Measurements from ENCODE around the gene FAM171A2. TPM values are rescaled to one million over a fixed set of nuclear protein-coding genes. Genes with fewer than 3 reads are reported as not detected.
"Not testable (repeated sequence)": the region's sequence is repeated elsewhere in the genome, so short reads cannot be mapped to it uniquely, and the experiment has no call there.

The FAM171A2 gene
- total and polyA plus RNA-seq, 2 donors: 0.84 to 5.7 TPM

DNA sequence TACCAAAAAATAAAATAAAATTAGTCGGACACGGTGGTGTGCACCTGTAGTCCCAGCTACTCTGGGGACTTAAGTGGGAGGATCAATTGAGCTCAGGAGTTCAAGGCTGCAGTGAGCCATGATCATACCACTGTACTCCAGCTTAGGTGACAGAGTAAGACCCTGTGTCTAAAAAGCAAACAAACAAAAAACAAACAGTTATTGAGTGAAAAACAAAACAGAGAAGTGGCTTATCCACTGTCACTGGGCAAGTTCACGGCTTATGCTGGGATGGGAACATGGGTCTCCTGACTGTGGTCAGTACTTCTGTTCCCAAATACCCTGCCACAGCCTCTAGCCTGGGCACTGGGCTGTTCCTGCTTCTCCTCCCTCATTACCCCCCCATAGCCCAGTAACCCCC is 28.1 kb downstream of the FAM171A2 start:
- no peaks in the 10 kb centered on the region for H3K4me1 ChIP-seq (ENCODE audit: insufficient read depth)
- no peaks in the 10 kb centered on the region for H3K36me3 ChIP-seq (ENCODE audit: insufficient read depth)
- no peak overlapping the region for H3K27ac ChIP-seq (ENCODE audit: low read depth)
- no peak overlapping the region for H3K4me3 ChIP-seq (ENCODE audit: low read depth, low read length)
- no peak for DNase-seq (ENCODE audit: extremely low spot score)
- WGBS: 84% methylated on average over 3 of the region's 3 CpGs

DNA sequence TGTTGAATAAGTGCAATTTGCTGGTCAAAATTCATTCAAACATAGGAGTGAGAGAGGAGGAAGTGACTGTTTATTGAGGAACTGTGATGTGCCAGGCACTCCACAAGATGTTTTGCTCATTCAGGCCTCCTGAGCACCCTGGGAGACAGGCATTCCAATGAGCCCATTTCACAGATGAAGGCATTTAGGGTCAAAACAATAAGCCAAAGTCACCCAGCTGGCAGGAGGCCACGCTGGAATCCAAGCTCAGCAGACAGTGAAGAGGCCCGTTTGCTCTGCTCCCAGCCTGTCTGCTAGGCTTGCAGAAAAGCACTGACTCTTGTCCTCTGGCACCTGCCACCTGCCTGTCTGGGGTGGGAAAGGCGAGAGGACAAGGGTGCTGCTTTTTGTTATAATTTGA is 28.9 kb downstream of the FAM171A2 start:
- WGBS: 45% methylated on average over 3 of the region's 3 CpGs
- H3K36me3 ChIP-seq (ENCODE audit: insufficient read depth): no peaks in the 10 kb centered on the region
- no peak overlapping the region for H3K4me3 ChIP-seq (ENCODE audit: low read depth, low read length)
- H3K27ac ChIP-seq (ENCODE audit: low read depth): no peak overlapping the region
- DNase-seq (ENCODE audit: extremely low spot score): no peak
- no peaks in the 10 kb centered on the region for H3K4me1 ChIP-seq (ENCODE audit: insufficient read depth)

DNA sequence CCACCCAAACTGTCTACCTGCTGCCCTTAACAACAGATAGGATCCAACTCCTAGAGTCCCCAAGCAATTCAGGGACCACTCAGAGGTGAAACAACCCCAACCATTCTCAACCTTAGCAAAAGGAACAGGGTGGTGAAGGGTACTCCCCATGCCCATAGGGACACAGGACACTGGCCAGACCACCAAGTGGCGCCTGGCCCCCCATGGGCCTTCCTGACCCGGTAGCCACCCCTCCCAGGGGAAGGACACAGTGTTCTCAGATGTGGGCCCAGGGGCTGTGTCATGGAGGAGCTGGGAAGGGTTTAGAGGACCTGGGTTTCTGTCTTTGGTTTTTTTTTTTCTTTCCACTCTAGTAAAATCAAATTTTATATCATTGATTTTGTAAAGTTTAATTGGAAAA is 29.3 kb downstream of the FAM171A2 start:
- no peak for DNase-seq (ENCODE audit: extremely low spot score)
- H3K4me3 ChIP-seq (ENCODE audit: low read depth, low read length): no peak overlapping the region
- WGBS: 51% methylated on average over 2 of the region's 2 CpGs

DNA sequence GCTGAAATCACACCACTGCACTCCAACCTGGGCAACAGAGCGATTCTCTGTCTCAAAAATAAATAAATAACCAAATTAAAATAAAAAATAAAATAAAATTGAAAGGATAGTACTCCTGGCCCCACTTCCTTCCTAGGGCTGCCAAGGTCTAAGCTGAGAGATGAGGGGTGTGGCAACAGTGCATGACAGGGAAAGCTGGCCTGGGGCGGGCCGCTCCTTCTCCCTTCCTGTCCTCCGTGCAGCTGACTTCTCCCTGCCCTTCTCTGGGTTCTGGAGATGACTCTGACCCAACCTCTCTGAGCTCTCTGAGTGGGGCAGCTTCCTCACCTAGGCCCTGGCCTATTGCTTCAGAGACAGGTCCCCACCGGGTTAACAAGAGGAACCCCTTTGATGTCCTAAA is 30.3 kb downstream of the FAM171A2 start:
- Histone ChIP-seq H3K36me3 (ENCODE audit: insufficient read depth) (no peaks in the 10 kb centered on the region), H3K27ac (ENCODE audit: low read depth) (no peak overlapping the region), H3K4me3 (ENCODE audit: low read depth, low read length) (no peak overlapping the region), H3K4me1 (ENCODE audit: insufficient read depth) (no peaks in the 10 kb centered on the region)
- no peak for DNase-seq (ENCODE audit: extremely low spot score)
- 59% methylated on average over 5 of the region's 5 CpGs for WGBS

More for the DNA sequence above, 29.3 kb downstream of the FAM171A2 start:
- Histone ChIP-seq H3K27ac (ENCODE audit: low read depth) (no peak overlapping the region), H3K4me1 (ENCODE audit: insufficient read depth) (no peaks in the 10 kb centered on the region), H3K36me3 (ENCODE audit: insufficient read depth) (no peaks in the 10 kb centered on the region)

DNA sequence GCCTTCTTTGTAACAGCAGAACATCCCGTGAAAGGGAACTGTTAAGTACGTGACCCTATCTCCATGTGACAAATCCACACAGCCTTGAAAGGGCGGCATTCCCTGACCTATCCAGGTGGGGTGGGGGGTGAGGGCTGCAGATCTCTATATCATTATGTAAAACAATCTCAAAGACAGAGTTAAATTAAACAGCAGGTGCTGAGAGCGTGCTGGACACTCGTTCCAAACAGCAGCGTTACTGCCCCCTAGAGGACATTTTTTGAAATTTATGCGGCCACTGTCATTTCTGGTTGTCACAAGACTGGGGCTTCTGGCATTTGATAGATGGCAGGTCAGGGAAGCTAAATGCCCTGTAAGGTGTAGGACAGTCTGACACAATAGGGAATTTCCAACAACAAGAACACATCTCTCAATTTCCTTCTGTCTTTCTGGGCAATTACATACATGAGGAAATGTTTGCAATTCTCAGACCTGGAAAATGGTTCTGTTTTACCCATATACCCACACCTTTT is 32.3 kb downstream of the FAM171A2 start:
- no peak for DNase-seq (ENCODE audit: extremely low spot score)
- no peak overlapping the region for H3K4me3 ChIP-seq (ENCODE audit: low read depth, low read length)

DNA sequence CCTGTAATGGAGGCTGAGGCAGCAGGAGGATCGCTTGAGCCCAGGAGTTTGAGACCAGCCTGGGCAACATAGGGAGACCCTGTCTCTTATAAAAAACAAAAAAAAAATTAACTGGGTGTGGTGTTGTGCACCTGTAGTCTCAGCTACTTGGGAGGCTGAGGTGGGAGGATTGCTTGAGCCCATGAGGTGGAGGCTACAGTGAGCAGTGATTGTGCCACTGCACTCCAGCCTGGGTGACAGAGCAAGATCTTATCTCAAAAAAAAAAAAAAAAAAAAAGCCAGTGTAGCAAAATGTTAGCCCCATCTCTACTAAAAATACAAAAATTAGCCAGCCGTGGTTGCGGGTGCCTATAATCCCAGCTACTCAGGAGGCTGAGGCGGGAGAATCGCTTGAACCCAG is 33.4 kb downstream of the FAM171A2 start:
- H3K4me1 ChIP-seq (ENCODE audit: insufficient read depth); H3K36me3 ChIP-seq (ENCODE audit: insufficient read depth); H3K4me3 ChIP-seq (ENCODE audit: low read depth, low read length); DNase-seq (ENCODE audit: extremely low spot score); H3K27ac ChIP-seq (ENCODE audit: low read depth): not testable (repeated sequence)
- 89% methylated on average over 5 of the region's 5 CpGs for WGBS

More for the DNA sequence above, 32.3 kb downstream of the FAM171A2 start:
- Histone ChIP-seq H3K36me3 (ENCODE audit: insufficient read depth) (no peaks in the 10 kb centered on the region), H3K27ac (ENCODE audit: low read depth) (no peak overlapping the region), H3K4me1 (ENCODE audit: insufficient read depth) (no peaks in the 10 kb centered on the region)
- WGBS: 2% methylated on average over 7 of the region's 7 CpGs

DNA sequence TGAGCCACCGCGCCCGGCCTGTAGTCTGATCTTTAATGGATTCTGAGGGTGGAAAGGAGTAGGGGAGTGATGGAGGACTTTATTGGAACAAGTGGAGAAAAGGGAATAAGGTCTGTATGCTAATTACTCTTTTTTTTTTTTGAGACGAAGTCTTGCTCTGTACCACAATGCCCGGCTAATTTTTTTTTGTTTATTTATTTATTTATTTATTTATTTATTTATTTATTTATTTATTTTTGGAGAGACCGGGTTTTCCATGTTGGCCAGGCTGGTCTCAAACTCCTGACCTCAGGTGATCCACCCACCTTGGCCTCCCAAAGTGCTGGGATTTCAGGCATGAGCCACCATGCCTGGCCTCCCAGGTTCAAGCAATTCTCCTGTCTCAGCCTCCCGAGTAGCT is 34.1 kb downstream of the FAM171A2 start:
- H3K4me1 ChIP-seq (ENCODE audit: insufficient read depth); H3K4me3 ChIP-seq (ENCODE audit: low read depth, low read length); H3K27ac ChIP-seq (ENCODE audit: low read depth); H3K36me3 ChIP-seq (ENCODE audit: insufficient read depth); DNase-seq (ENCODE audit: extremely low spot score): not testable (repeated sequence)
- whole genome bisulfite sequencing: 83% methylated on average over 7 of the region's 7 CpGs

DNA sequence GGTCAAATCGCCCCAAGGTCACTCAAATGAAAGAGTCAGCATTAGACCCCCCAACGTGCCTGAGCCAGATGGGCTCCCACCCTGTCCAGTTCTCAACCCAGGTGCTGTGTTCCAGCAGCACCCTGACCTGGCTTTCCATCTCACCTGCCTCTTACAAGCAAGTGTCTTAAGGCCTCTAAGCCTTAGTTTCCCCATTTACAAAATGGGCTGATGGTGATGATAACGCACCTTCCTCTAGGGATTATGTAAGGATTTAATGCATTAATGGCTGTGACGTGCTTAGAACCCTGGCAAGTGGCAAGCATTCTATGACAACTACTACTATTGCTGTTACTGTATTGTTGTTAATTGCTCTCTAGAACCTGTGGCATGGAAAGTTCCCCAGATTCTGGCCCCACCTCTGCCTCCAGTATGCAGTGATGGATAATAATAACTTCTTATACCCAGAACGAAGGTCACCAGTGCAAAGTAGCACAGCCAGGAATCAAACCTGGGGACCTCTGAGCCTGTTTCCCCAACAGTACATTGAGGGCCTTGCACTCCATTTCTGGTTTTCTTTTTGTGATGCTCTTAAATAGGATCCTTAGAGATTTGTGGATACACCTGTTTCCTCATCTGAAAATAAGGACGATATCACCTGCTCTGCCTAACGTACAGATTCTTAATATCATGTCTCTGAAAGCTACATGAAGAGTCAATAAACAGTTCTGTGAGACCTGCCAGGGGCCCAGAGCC is 35.8 kb downstream of the FAM171A2 start:
- 73% methylated on average over 7 of the region's 7 CpGs for WGBS
- H3K36me3 ChIP-seq (ENCODE audit: insufficient read depth): no peaks in the 10 kb centered on the region
- H3K27ac ChIP-seq (ENCODE audit: low read depth): no peak overlapping the region
- DNase-seq (ENCODE audit: extremely low spot score): no peak
- H3K4me3 ChIP-seq (ENCODE audit: low read depth, low read length): no peak overlapping the region
- no peaks in the 10 kb centered on the region for H3K4me1 ChIP-seq (ENCODE audit: insufficient read depth)

DNA sequence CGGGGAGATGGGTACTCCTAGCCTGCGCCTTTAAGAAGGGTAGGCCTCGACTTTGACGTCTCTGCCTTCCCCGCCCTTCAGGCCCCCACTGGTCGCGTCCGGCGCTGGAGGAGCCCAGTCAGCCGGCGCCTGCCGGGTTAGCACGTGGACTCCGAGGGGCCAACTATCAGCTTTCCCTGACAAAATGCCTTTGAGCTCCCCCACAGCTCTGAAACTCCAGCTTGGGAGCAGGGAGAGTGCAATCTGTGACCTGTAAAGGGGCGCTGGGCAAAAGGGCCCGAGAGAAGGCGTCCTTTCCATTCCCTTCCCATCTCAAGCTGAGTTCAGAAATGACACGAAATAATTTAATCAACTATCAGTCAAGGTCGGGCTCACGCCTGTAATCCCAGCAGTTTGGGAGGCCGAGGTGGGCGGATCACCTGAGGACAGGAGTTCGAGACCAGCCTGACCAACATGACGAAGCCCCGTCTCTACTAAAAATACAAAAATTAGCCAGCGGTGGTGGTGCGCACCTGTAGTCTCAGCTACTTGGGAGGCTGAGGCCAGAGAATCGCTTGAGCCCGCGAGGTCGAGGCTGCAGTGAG is 36.7 kb downstream of the FAM171A2 start:
- Histone ChIP-seq H3K4me3 (ENCODE audit: low read depth, low read length) (peak overlapping the region; percentile 85), H3K4me1 (ENCODE audit: insufficient read depth) (no peaks in the 10 kb centered on the region), H3K36me3 (ENCODE audit: insufficient read depth) (no peaks in the 10 kb centered on the region), H3K27ac (ENCODE audit: low read depth) (no peak overlapping the region)
- peak; percentile 90 for DNase-seq (ENCODE audit: extremely low spot score)
- 25% methylated on average over 31 of the region's 31 CpGs for WGBS

DNA sequence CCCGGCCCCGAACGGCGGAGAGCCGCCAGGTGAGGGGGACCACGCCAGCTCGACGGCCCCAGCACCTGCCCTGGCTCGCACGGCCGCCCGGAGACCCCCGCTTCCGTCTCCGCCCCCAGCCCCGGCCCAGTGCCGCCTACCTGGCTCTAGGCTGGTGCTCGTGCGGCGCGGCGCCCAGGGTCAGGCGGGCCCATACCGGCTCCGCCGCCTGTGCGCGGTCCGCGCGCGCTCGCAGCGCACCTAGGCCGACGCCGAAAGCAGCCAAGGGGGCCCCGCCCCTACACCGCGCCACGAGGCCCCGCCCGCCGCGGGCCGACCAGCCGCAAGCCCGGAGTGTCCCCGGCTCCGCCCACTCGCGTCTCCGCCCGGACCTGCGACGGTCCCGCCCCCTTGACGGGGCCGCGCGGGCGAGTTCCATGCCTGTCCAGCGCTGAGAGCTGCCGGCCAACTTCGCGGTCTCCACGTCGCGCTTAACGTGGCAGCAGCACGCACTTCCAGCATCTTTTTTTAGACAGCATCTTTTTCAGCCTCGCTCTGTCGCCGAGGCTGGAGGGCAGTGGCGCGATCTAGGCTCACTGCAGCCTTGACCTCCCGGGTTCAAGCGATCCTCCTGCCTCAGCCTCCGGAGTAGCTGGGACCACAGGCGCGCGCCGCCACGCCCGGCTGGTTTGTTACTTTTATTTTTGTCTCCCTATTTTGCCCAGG is 38.9 kb downstream of the FAM171A2 start, which contains the start of gene SLC25A39:
SLC25A39 (minus strand) TSS at position 253 of the 705 bp plus-strand sequence. CDS start 1,261 bp downstream, outside the sequence.
- Histone ChIP-seq H3K4me1 (ENCODE audit: insufficient read depth) (no peaks in the 10 kb centered on the region), H3K27ac (ENCODE audit: low read depth) (peak within 1 kb of the TSS; percentile 94), H3K36me3 (ENCODE audit: insufficient read depth) (no peaks in the 10 kb centered on the region), H3K4me3 (ENCODE audit: low read depth, low read length) (peak within 1 kb of the TSS; percentile 85)
- DNase-seq (ENCODE audit: extremely low spot score): peak; percentile 75
- WGBS: under 1% methylated on average over 85 of the region's 85 CpGs

DNA sequence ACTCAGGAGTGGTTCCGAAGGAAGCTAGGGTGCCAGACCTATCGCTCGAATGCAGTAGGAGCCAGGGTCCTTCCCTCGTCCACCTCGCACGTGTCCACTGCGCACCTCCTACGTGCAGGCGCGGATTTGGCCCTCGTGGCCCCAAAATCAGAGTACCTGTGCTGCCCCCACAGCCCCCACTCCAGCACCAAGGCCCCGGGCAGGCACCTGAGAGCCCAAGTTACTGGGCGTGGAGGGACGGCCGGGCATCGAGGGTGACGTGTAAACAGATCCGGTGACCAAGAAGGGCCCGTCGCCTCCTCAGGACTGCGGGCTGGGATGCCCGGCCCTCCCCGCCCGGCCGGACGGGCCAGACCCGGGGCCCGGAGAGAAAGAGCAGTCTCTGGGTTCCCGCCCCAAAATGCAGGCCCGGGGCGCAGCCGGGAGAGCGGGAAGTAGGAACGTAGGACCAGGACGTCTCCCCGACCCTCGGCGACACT is 39.5 kb downstream of the FAM171A2 start:
- Histone ChIP-seq H3K4me1 (ENCODE audit: insufficient read depth) (no peaks in the 10 kb centered on the region), H3K27ac (ENCODE audit: low read depth) (no peak overlapping the region), H3K36me3 (ENCODE audit: insufficient read depth) (no peaks in the 10 kb centered on the region), H3K4me3 (ENCODE audit: low read depth, low read length) (peak overlapping the region; percentile 85)
- WGBS: 2% methylated on average over 38 of the region's 38 CpGs
- no peak for DNase-seq (ENCODE audit: extremely low spot score)

DNA sequence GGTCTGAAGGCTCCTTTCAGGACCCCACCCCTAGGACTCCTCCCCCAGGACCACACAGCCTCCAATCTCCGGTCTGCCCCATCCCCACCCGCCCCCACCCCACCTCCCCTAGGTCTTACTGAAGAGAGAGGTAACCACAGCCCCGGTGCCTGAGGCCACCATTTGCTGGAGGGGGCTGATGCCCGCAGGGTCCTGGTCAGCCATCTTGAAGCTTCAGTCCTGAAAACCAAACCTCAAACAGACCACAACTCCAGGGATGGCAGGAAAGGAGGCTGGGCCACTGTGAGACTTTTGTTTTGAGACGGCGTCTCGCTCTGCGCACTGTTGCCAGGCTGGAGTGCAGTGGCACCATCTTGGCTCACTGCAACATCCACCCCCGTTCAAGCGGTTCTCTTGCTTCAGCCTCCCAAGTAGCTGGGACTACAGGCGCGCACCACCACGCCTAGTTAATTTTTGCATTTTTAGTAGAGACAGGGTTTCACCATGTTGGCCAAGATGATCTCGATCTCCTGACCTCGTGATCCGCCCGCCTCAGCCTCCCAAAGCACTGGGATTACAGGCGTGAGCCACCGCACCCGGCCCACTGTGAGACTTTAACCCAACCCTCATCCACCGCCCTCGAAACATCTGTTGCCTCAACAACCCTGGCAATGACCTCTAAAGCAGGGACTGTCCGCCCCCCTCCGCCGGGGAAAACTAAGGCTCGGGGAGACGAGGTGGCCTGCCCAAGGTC is 40.1 kb downstream of the FAM171A2 start:
- WGBS: 55% methylated on average over 27 of the region's 27 CpGs
- DNase-seq (ENCODE audit: extremely low spot score): no peak
- Histone ChIP-seq H3K36me3 (ENCODE audit: insufficient read depth) (no peaks in the 10 kb centered on the region), H3K4me3 (ENCODE audit: low read depth, low read length) (peak overlapping the region; percentile 85), H3K27ac (ENCODE audit: low read depth) (no peak overlapping the region), H3K4me1 (ENCODE audit: insufficient read depth) (no peaks in the 10 kb centered on the region)

DNA sequence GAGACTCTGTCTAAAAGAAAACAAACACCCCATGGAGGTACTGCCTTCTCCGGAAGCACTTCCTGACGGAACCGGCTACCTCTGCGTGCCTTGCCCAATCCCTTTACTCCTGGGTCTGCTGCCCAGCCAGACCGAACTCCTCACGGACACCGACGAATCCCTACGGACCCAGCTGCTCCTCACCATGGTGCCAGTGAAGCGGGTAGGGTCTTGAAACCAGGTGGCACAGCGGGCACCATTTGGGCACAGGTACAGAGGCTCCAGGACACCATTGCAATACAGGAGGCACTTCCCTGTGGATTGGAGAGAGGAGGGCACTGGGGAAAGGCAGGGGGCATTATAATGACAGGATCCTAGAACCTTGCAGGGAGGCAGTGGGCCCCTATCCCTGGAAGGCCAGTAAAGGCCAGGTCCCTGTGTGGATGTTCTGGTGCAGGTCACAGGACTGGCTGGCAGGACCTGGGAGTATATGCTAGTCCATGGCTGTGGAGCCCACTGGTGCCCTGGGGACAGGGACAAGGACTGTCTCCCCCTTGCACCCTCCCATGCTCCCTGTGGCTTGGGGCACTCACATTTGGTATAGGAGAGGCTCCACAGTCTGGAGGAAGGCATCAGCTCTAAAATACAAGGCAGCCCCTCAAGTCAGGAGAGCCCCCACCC is 41.3 kb downstream of the FAM171A2 start:
- WGBS: 93% methylated on average over 11 of the region's 11 CpGs

More for the DNA sequence above, 41.3 kb downstream of the FAM171A2 start:
- Histone ChIP-seq H3K4me1 (ENCODE audit: insufficient read depth) (no peaks in the 10 kb centered on the region), H3K27ac (ENCODE audit: low read depth) (no peak overlapping the region), H3K36me3 (ENCODE audit: insufficient read depth) (no peaks in the 10 kb centered on the region), H3K4me3 (ENCODE audit: low read depth, low read length) (no peak overlapping the region)
- no peak for DNase-seq (ENCODE audit: extremely low spot score)

Data from urinary bladder (tissue), 4 donors.